Natural killer cell treated with Interleukin-12 subunit alpha and Interleukin-12 subunit beta and Interleukin-15 and Interleukin-18, amount 100 ng/mL, for 72 hours (primary cell): ENCODE measurements around the gene DYNC1I2. TPM values are rescaled to one million over a fixed set of nuclear protein-coding genes. Genes with fewer than 3 reads are reported as not detected.
"Not testable (repeated sequence)": the region's sequence is repeated elsewhere in the genome, so short reads cannot be mapped to it uniquely, and the experiment has no call there.

Source experiments
- ATAC-seq, 2 donors: fragments of 150-1000 bp; cut with Tn5 transposase in 1 of 2; sonication (Bioruptor Pico), chemical (Tn5 transposase) in 1 of 2; 2 replicates each; pipeline ENCODE4 v1.10.0; 2021
- DNase-seq: peaks from one replicate; pipeline ENCODE4 v3.0.0; 2022; ENCODE audit warnings: low spot score
- H3K27ac Mint-ChIP-seq, 2 donors: 1 replicate in 1 of 2; 2 replicates in 1 of 2; pipeline ENCODE4 v1.8.0; 2022; ENCODE audit warnings: mixed read lengths in 2 of 2, mild to moderate bottlenecking in 1 of 2, moderate library complexity in 1 of 2
- H3K27me3 Mint-ChIP-seq, 2 donors: 1 replicate in 1 of 2; 2 replicates in 1 of 2; pipeline ENCODE4 v1.8.0; 2022; ENCODE audit warnings: mixed read lengths in 2 of 2
- H3K36me3 Mint-ChIP-seq: one replicate; pipeline ENCODE4 v1.8.0; 2022; ENCODE audit warnings: mixed read lengths
- H3K4me1 Mint-ChIP-seq, 2 donors: 1 replicate in 1 of 2; 2 replicates in 1 of 2; pipeline ENCODE4 v1.8.0; 2022; ENCODE audit warnings: low read depth in 2 of 2, mixed read lengths in 2 of 2, mild to moderate bottlenecking in 1 of 2
- H3K4me3 Mint-ChIP-seq: one replicate; pipeline ENCODE4 v1.8.0; 2022; ENCODE audit warnings: mixed read lengths
- H3K9me3 Mint-ChIP-seq: 2 replicates; pipeline ENCODE4 v1.8.0; 2022; ENCODE audit warnings: mixed read lengths
- total RNA-seq, 2 donors: library from RNA; stranded (reverse); gene quantifications; one replicate each; pipeline ENCODE4 v1.2.3, GENCODE V29; 2022

DYNC1I2 gene
- total RNA-seq, 2 donors from 2014 or later: 51.0 to 62.3 TPM

- H3K27ac Mint-ChIP-seq: no peak overlapping the region
- ATAC-seq (no peak), DNase-seq (no peak)
- H3K9me3 Mint-ChIP-seq: no peaks in the 10 kb centered on the region
- H3K36me3 Mint-ChIP-seq: peaks cover 33% of the 10 kb centered on the region
- no peaks in the 10 kb centered on the region for H3K4me1 Mint-ChIP-seq
- no peak overlapping the region for H3K4me3 Mint-ChIP-seq
- H3K27me3 Mint-ChIP-seq: no peaks in the 10 kb centered on the region
Observed at GRCh38 chr2:171728989-171729951, 42.0 kb downstream of the DYNC1I2 start.

- peaks cover 0 to 1% of the 10 kb centered on the region in 2 donors for H3K4me1 Mint-ChIP-seq
- no peak overlapping the region for H3K27ac Mint-ChIP-seq
- no peak overlapping the region for H3K4me3 Mint-ChIP-seq
- peaks cover 35% of the 10 kb centered on the region for H3K36me3 Mint-ChIP-seq
- no peaks in the 10 kb centered on the region for H3K27me3 Mint-ChIP-seq
- ATAC-seq: no peak
- H3K9me3 Mint-ChIP-seq: no peaks in the 10 kb centered on the region
- no peak for DNase-seq
Observed at GRCh38 chr2:171729952-171730317, 42.7 kb downstream of the DYNC1I2 start.

GRCh38 chr2:171735991-171736710 is 48.9 kb downstream of the DYNC1I2 start:
- H3K27me3 Mint-ChIP-seq: no peaks in the 10 kb centered on the region
- H3K27ac Mint-ChIP-seq: no peak overlapping the region
- DNase-seq (no peak), ATAC-seq (no peak)
- H3K9me3 Mint-ChIP-seq: no peaks in the 10 kb centered on the region
- peaks cover 32% of the 10 kb centered on the region for H3K36me3 Mint-ChIP-seq
- no peak overlapping the region for H3K4me3 Mint-ChIP-seq
- peaks cover 5 to 6% of the 10 kb centered on the region in 2 donors for H3K4me1 Mint-ChIP-seq

GRCh38 chr2:171741189-171741588 is 53.9 kb downstream of the DYNC1I2 start:
- no peak overlapping the region for H3K27ac Mint-ChIP-seq
- no peaks in the 10 kb centered on the region for H3K9me3 Mint-ChIP-seq
- DNase-seq: no peak
- no peak for ATAC-seq
- H3K4me1 Mint-ChIP-seq: peaks cover 5% of the 10 kb centered on the region in 2 donors
- no peak overlapping the region for H3K4me3 Mint-ChIP-seq
- no peaks in the 10 kb centered on the region for H3K27me3 Mint-ChIP-seq
- peaks cover 21% of the 10 kb centered on the region for H3K36me3 Mint-ChIP-seq

- Mint-ChIP-seq H3K4me3 (no peak overlapping the region), H3K27ac (no peak overlapping the region), H3K27me3 (no peaks in the 10 kb centered on the region), H3K4me1 (peaks cover 5% of the 10 kb centered on the region in 2 donors), H3K9me3 (no peaks in the 10 kb centered on the region), H3K36me3 (peaks cover 21% of the 10 kb centered on the region)
- ATAC-seq: no peak
- no peak for DNase-seq
Observed at GRCh38 chr2:171742760-171743159, 55.5 kb downstream of the DYNC1I2 start.

- Mint-ChIP-seq H3K4me1 (peaks cover 5% of the 10 kb centered on the region in 2 donors), H3K4me3 (no peak overlapping the region), H3K27ac (no peak overlapping the region), H3K27me3 (no peaks in the 10 kb centered on the region), H3K36me3 (peaks cover 23% of the 10 kb centered on the region), H3K9me3 (no peaks in the 10 kb centered on the region)
- DNase-seq: no peak
- no peak for ATAC-seq
Observed at GRCh38 chr2:171745141-171745540, 57.9 kb downstream of the DYNC1I2 start.

GRCh38 chr2:171745806-171746205 is 58.5 kb downstream of the DYNC1I2 start:
- no peak overlapping the region for H3K4me3 Mint-ChIP-seq
- peaks cover 16% of the 10 kb centered on the region for H3K36me3 Mint-ChIP-seq
- peaks cover 3 to 5% of the 10 kb centered on the region in 2 donors for H3K4me1 Mint-ChIP-seq
- H3K27ac Mint-ChIP-seq: no peak overlapping the region
- ATAC-seq (no peak), DNase-seq (no peak)
- H3K27me3 Mint-ChIP-seq: no peaks in the 10 kb centered on the region
- H3K9me3 Mint-ChIP-seq: no peaks in the 10 kb centered on the region

GRCh38 chr2:171747371-171747770 is 60.1 kb downstream of the DYNC1I2 start:
- H3K4me3 Mint-ChIP-seq: no peak overlapping the region
- H3K4me1 Mint-ChIP-seq: peaks cover 0 to 3% of the 10 kb centered on the region in 2 donors
- H3K27me3 Mint-ChIP-seq: no peaks in the 10 kb centered on the region
- no peak for DNase-seq
- H3K9me3 Mint-ChIP-seq: no peaks in the 10 kb centered on the region
- ATAC-seq: no peak
- peaks cover 13% of the 10 kb centered on the region for H3K36me3 Mint-ChIP-seq
- no peak overlapping the region for H3K27ac Mint-ChIP-seq

- Mint-ChIP-seq H3K27me3 (no peaks in the 10 kb centered on the region), H3K36me3 (peaks cover 27% of the 10 kb centered on the region), H3K27ac (no peak overlapping the region), H3K9me3 (peaks cover 6% of the 10 kb centered on the region), H3K4me1 (peaks cover 0 to 6% of the 10 kb centered on the region in 2 donors), H3K4me3 (no peak overlapping the region)
- no peak for DNase-seq
- ATAC-seq: no peak
Observed at GRCh38 chr2:171754254-171754939, 67.1 kb downstream of the DYNC1I2 start.

GRCh38 chr2:171758762-171759161 is 71.5 kb downstream of the DYNC1I2 start:
- not testable (repeated sequence) for H3K4me3 Mint-ChIP-seq, H3K9me3 Mint-ChIP-seq, H3K27me3 Mint-ChIP-seq, DNase-seq, ATAC-seq, H3K4me1 Mint-ChIP-seq, H3K27ac Mint-ChIP-seq
- H3K36me3 Mint-ChIP-seq: peaks cover 41% of the 10 kb centered on the region

- H3K9me3 Mint-ChIP-seq, DNase-seq, H3K4me1 Mint-ChIP-seq, H3K27ac Mint-ChIP-seq, H3K27me3 Mint-ChIP-seq, H3K4me3 Mint-ChIP-seq, ATAC-seq: not testable (repeated sequence)
- H3K36me3 Mint-ChIP-seq: peaks cover 35% of the 10 kb centered on the region
Observed at GRCh38 chr2:171761176-171761575, 73.9 kb downstream of the DYNC1I2 start.

- H3K9me3 Mint-ChIP-seq: peaks cover 5% of the 10 kb centered on the region
- ATAC-seq (no peak), DNase-seq (no peak)
- H3K27me3 Mint-ChIP-seq: no peaks in the 10 kb centered on the region
- no peak overlapping the region for H3K4me3 Mint-ChIP-seq
- no peak overlapping the region for H3K27ac Mint-ChIP-seq
- H3K4me1 Mint-ChIP-seq: peaks cover 0 to 5% of the 10 kb centered on the region in 2 donors
- peaks cover 21% of the 10 kb centered on the region for H3K36me3 Mint-ChIP-seq
Observed at GRCh38 chr2:171762879-171763573, 75.8 kb downstream of the DYNC1I2 start.

- DNase-seq (no peak), ATAC-seq (no peak)
- Mint-ChIP-seq H3K27ac (no peak overlapping the region), H3K9me3 (no peaks in the 10 kb centered on the region), H3K27me3 (no peaks in the 10 kb centered on the region), H3K36me3 (peaks cover 16% of the 10 kb centered on the region), H3K4me1 (no peaks in the 10 kb centered on the region), H3K4me3 (no peak overlapping the region)
Observed at GRCh38 chr2:171763602-171764001, 76.3 kb downstream of the DYNC1I2 start.
